ENCODE data around the gene SYP. TPM values are rescaled to one million over a fixed set of nuclear protein-coding genes. Genes with fewer than 3 reads are reported as not detected.

Gene SYP
- total and polyA plus RNA-seq, 7 donors = 0.37 to 1.6 (median 1.0) TPM

- intact Hi-C loops (cut with DNase I) = no loop called here
- 36 to 77% (median 48%) methylated on average over 3 of the region's 3 CpGs for WGBS, 3 donors
- DNase-seq (no peak), ATAC-seq (peak in 2 of 4 donors; percentile 34 to 38)
- no peaks in the 10 kb centered on the region for H3K27me3 ChIP-seq (ENCODE audit: insufficient read depth in 3 of 3, low read length in 2 of 3)
- H3K4me1 ChIP-seq = no peaks in the 10 kb centered on the region
- no peak for TF ChIP-seq CTCF (IDR thresholded peaks at IDR 0.05)
- H3K36me3 ChIP-seq (ENCODE audit: insufficient read depth in 1 of 2, low read depth in 1 of 2) = no peaks in the 10 kb centered on the region
- peak overlapping the region; percentile 67 for H3K4me3 ChIP-seq
- H3K9me3 ChIP-seq = no peaks in the 10 kb centered on the region
- H3K27ac ChIP-seq = peak overlapping the region; percentile 93
Measured at GRCh38 chrX:49167740-49168108, 32.3 kb downstream of the SYP start.

- no peaks in the 10 kb centered on the region for H3K4me1 ChIP-seq
- WGBS, 3 donors = 2 to 36% (median 2%) methylated on average over 26 to 35 of the region's 35 CpGs
- ATAC-seq = peak; percentile 65 to 68 (median 66)
- no peaks in the 10 kb centered on the region for H3K9me3 ChIP-seq
- peak; percentile 81 to 85 for DNase-seq
- peak overlapping the region; percentile 67 for H3K4me3 ChIP-seq
- H3K27me3 ChIP-seq (ENCODE audit: insufficient read depth in 3 of 3, low read length in 2 of 3) = no peaks in the 10 kb centered on the region
- H3K27ac ChIP-seq = peak overlapping the region; percentile 93
- H3K36me3 ChIP-seq (ENCODE audit: insufficient read depth in 1 of 2, low read depth in 1 of 2) = no peaks in the 10 kb centered on the region
- intact Hi-C loops (cut with DNase I) = no loop called here
- TF ChIP-seq CTCF (IDR thresholded peaks at IDR 0.05) = no peak
Measured at GRCh38 chrX:49166914-49167739, 32.9 kb downstream of the SYP start.

GRCh38 chrX:49165901-49166881 is 33.8 kb downstream of the SYP start:
- H3K36me3 ChIP-seq (ENCODE audit: insufficient read depth in 1 of 2, low read depth in 1 of 2) = no peaks in the 10 kb centered on the region
- H3K27ac ChIP-seq = peak overlapping the region; percentile 93
- TF ChIP-seq CTCF (IDR thresholded peaks at IDR 0.05) = peak; percentile 27
- H3K4me1 ChIP-seq = no peaks in the 10 kb centered on the region
- intact Hi-C loops (cut with DNase I) = no loop called here
- H3K9me3 ChIP-seq = no peaks in the 10 kb centered on the region
- ATAC-seq (peak; percentile 41 to 63 (median 58)), DNase-seq (peak; percentile 80 to 91)
- H3K27me3 ChIP-seq (ENCODE audit: insufficient read depth in 3 of 3, low read length in 2 of 3) = no peaks in the 10 kb centered on the region
- 5 to 37% (median 14%) methylated on average over 38 to 61 of the region's 61 CpGs for WGBS, 3 donors
- H3K4me3 ChIP-seq = peak overlapping the region; percentile 67

GRCh38 chrX:49164589-49165360 is 35.2 kb downstream of the SYP start:
- Histone ChIP-seq H3K36me3 (ENCODE audit: insufficient read depth in 1 of 2, low read depth in 1 of 2) (no peaks in the 10 kb centered on the region), H3K27ac (peak overlapping the region; percentile 93), H3K4me3 (no peak overlapping the region), H3K4me1 (no peaks in the 10 kb centered on the region), H3K27me3 (ENCODE audit: insufficient read depth in 3 of 3, low read length in 2 of 3) (no peaks in the 10 kb centered on the region), H3K9me3 (no peaks in the 10 kb centered on the region)
- TF ChIP-seq CTCF (IDR thresholded peaks at IDR 0.05) = no peak
- DNase-seq (no peak), ATAC-seq (no peak)
- WGBS, 3 donors = 80 to 88% (median 87%) methylated on average over 30 to 31 of the region's 31 CpGs
- intact Hi-C loops (cut with DNase I) = loop anchor here in 1 of 2 donors (5.0 kb wide), 1 partner anchor 42 kb away; the partner anchor contains the start of gene GPKOW

Measured in psoas muscle (tissue), 8 donors.